Measurements from ENCODE around the gene TCEANC. TPM values are rescaled to one million over a fixed set of nuclear protein-coding genes. Genes with fewer than 3 reads are reported as not detected.
"Not testable (repeated sequence)": the region's sequence is repeated elsewhere in the genome, so short reads cannot be mapped to it uniquely, and the experiment has no call there.

The TCEANC gene
- polyA plus RNA-seq, 1 experiment, result 1.1 TPM

GRCh38 chrX:13620207-13620606 is 32.7 kb upstream of the TCEANC start:
- no peaks in the 10 kb centered on the region for H3K36me3 ChIP-seq (ENCODE audit: control insufficient read depth, insufficient read depth, low read length)
- POLR2A ChIA-PET, result no interaction called here
- no peak for DNase-seq (ENCODE audit: low read depth)
- no peaks in the 10 kb centered on the region for H3K27me3 ChIP-seq (ENCODE audit: control insufficient read depth, insufficient read depth, low read length)
- no peak overlapping the region for H3K4me3 ChIP-seq (ENCODE audit: low read depth, low read length)
- no peak for TF ChIP-seq CTCF (IDR thresholded peaks at IDR 0.05; ENCODE audit: insufficient read depth, low read depth, low read length)
- CTCF ChIA-PET, result no interaction called here

GRCh38 chrX:13622401-13622964 is 30.5 kb upstream of the TCEANC start:
- ChIA-PET CTCF (interaction anchor here (1.4 to 1.7 kb wide), 2 partner anchors 24 to 116 kb away, joined by 3 to 6 read pairs; no protein-coding TSS in a partner anchor), POLR2A (no interaction called here)
- DNase-seq (ENCODE audit: low read depth), result no peak
- TF ChIP-seq CTCF (IDR thresholded peaks at IDR 0.05; ENCODE audit: insufficient read depth, low read depth, low read length), result no peak
- Histone ChIP-seq H3K27me3 (ENCODE audit: control insufficient read depth, insufficient read depth, low read length) (no peaks in the 10 kb centered on the region), H3K4me3 (ENCODE audit: low read depth, low read length) (no peak overlapping the region), H3K36me3 (ENCODE audit: control insufficient read depth, insufficient read depth, low read length) (no peaks in the 10 kb centered on the region)

- DNase-seq (ENCODE audit: low read depth), result no peak
- ChIA-PET POLR2A (no interaction called here), CTCF (no interaction called here)
- no peak overlapping the region for H3K4me3 ChIP-seq (ENCODE audit: low read depth, low read length)
- TF ChIP-seq CTCF (IDR thresholded peaks at IDR 0.05; ENCODE audit: insufficient read depth, low read depth, low read length), result no peak
- H3K27me3 ChIP-seq (ENCODE audit: control insufficient read depth, insufficient read depth, low read length), result no peaks in the 10 kb centered on the region
- no peaks in the 10 kb centered on the region for H3K36me3 ChIP-seq (ENCODE audit: control insufficient read depth, insufficient read depth, low read length)
These were observed 25.6 kb upstream of the TCEANC start for GRCh38 chrX:13627306-13627705.

GRCh38 chrX:13637224-13637623 is 15.7 kb upstream of the TCEANC start:
- POLR2A ChIA-PET; DNase-seq (ENCODE audit: low read depth); H3K36me3 ChIP-seq (ENCODE audit: control insufficient read depth, insufficient read depth, low read length); H3K4me3 ChIP-seq (ENCODE audit: low read depth, low read length); CTCF ChIA-PET; H3K27me3 ChIP-seq (ENCODE audit: control insufficient read depth, insufficient read depth, low read length): not testable (repeated sequence)

- Histone ChIP-seq H3K36me3 (ENCODE audit: control insufficient read depth, insufficient read depth, low read length) (no peaks in the 10 kb centered on the region), H3K27me3 (ENCODE audit: control insufficient read depth, insufficient read depth, low read length) (no peaks in the 10 kb centered on the region), H3K4me3 (ENCODE audit: low read depth, low read length) (no peak overlapping the region)
- POLR2A ChIA-PET, result no interaction called here
- CTCF ChIA-PET, result no interaction called here
- TF ChIP-seq CTCF (IDR thresholded peaks at IDR 0.05; ENCODE audit: insufficient read depth, low read depth, low read length), result no peak
- no peak for DNase-seq (ENCODE audit: low read depth)
These were observed 14.9 kb upstream of the TCEANC start for GRCh38 chrX:13638021-13638420.

- POLR2A ChIA-PET, result no interaction called here
- H3K27me3 ChIP-seq (ENCODE audit: control insufficient read depth, insufficient read depth, low read length), result no peaks in the 10 kb centered on the region
- CTCF ChIA-PET, result no interaction called here
- DNase-seq (ENCODE audit: low read depth), result no peak
- H3K36me3 ChIP-seq (ENCODE audit: control insufficient read depth, insufficient read depth, low read length), result no peaks in the 10 kb centered on the region
- no peak for TF ChIP-seq CTCF (IDR thresholded peaks at IDR 0.05; ENCODE audit: insufficient read depth, low read depth, low read length)
- no peak overlapping the region for H3K4me3 ChIP-seq (ENCODE audit: low read depth, low read length)
These were observed 14.1 kb upstream of the TCEANC start for GRCh38 chrX:13638826-13639225.

- DNase-seq (ENCODE audit: low read depth); CTCF ChIA-PET: not testable (repeated sequence)
These were observed 11.3 kb upstream of the TCEANC start for GRCh38 chrX:13641684-13642083.

More at GRCh38 chrX:13641684-13642083, 11.3 kb upstream of the TCEANC start:
- H3K4me3 ChIP-seq (ENCODE audit: low read depth, low read length); H3K36me3 ChIP-seq (ENCODE audit: control insufficient read depth, insufficient read depth, low read length); H3K27me3 ChIP-seq (ENCODE audit: control insufficient read depth, insufficient read depth, low read length); POLR2A ChIA-PET: not testable (repeated sequence)
